Cardiac muscle cell (in vitro differentiated cells and primary cell): ENCODE measurements around the gene ACTL8. TPM values are rescaled to one million over a fixed set of nuclear protein-coding genes. Genes with fewer than 3 reads are reported as not detected.

Source experiments
- DNase-seq, 2 donors: peaks; one replicate each; pipeline versions ENCODE4 v3.0.0 to v3.0.0-alpha.2; 2010 to 2017; ENCODE audit warnings: low read depth in 1 of 2, low spot score in 1 of 2
- H3K27ac ChIP-seq: fragments of 200-600 bp; sonication (generic); 2 replicates; pipeline ENCODE4 v1.5.1; 2016
- H3K27me3 ChIP-seq: fragments of 200-600 bp; sonication (generic); 2 replicates; pipeline ENCODE4 v1.6.0; 2016; ENCODE audit warnings: control low read depth
- H3K36me3 ChIP-seq: fragments of 200-600 bp; sonication (generic); 2 replicates; pipeline ENCODE4 v1.5.1; 2016; ENCODE audit warnings: control low read depth
- H3K4me1 ChIP-seq: fragments of 200-600 bp; sonication (generic); 2 replicates; pipeline ENCODE4 v1.8.1; 2017; ENCODE audit warnings: low read depth, mild to moderate bottlenecking, mixed run types
- H3K4me3 ChIP-seq: fragments of 200-600 bp; sonication (generic); 2 replicates; pipeline ENCODE4 v1.5.1; 2016; ENCODE audit warnings: mild to moderate bottlenecking
- H3K9me3 ChIP-seq: fragments of 200-600 bp; sonication (generic); 2 replicates; pipeline ENCODE4 v1.5.1; 2017; ENCODE audit warnings: low read depth, mild to moderate bottlenecking, control low read depth
- CTCF ChIP-seq: IDR thresholded peaks from 2 replicates; pipeline ENCODE4 v1.5.1; 2012; ENCODE audit warnings: low read depth, mild to moderate bottlenecking, low read length
- polyA plus RNA-seq: library from polyadenylated mRNA; unstranded; fragments of >200 nt; fragmentation: Nextera tagmentation; extraction: Ambion mirVana; gene quantifications from 2 replicates; pipeline ENCODE4 v1.2.1, GENCODE V29; 2016
- total RNA-seq: library from RNA; depleted of rRNA; stranded (reverse); fragments of >200 nt; gene quantifications from 2 replicates; pipeline ENCODE4 v1.2.3, GENCODE V29; 2016

The ACTL8 gene
- total and polyA plus RNA-seq, 2 experiments from 2014 or later, result not detected

DNA sequence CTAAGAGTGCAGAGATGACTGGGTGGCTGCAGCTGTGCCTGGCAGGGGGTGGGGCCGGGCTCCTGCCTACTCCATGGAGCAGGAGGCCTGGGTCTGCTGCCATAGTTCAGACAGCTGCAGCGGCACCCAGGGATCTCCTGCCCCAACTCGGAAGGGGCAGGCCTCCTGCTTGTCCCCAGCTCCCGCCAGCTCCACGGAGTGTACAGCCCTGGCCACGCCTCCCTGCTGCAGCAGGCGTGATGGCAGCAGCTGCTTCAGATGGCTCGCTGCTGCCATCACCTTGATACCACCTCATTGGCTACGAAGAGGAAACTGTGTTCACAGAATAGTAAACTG, 35.9 kb downstream of the ACTL8 start:
- no peak for DNase-seq
- Histone ChIP-seq H3K27ac (no peak overlapping the region), H3K4me3 (no peak overlapping the region), H3K36me3 (no peaks in the 10 kb centered on the region), H3K9me3 (no peaks in the 10 kb centered on the region), H3K27me3 (peaks cover 4% of the 10 kb centered on the region), H3K4me1 (no peaks in the 10 kb centered on the region)
- TF ChIP-seq CTCF, result no peak

- Histone ChIP-seq H3K9me3 (no peaks in the 10 kb centered on the region), H3K4me1 (no peaks in the 10 kb centered on the region), H3K27ac (no peak overlapping the region), H3K4me3 (no peak overlapping the region), H3K36me3 (no peaks in the 10 kb centered on the region), H3K27me3 (peaks cover 4% of the 10 kb centered on the region)
- no peak for DNase-seq
- TF ChIP-seq CTCF, result no peak
Observed at GRCh38 chr1:17791480-17791879, 36.3 kb downstream of the ACTL8 start.

GRCh38 chr1:17792421-17792820, 37.3 kb downstream of the ACTL8 start:
- Histone ChIP-seq H3K9me3 (no peaks in the 10 kb centered on the region), H3K4me1 (no peaks in the 10 kb centered on the region), H3K27ac (no peak overlapping the region), H3K36me3 (no peaks in the 10 kb centered on the region), H3K4me3 (no peak overlapping the region), H3K27me3 (peaks cover 7% of the 10 kb centered on the region)
- TF ChIP-seq CTCF, result no peak
- DNase-seq, result no peak

DNA sequence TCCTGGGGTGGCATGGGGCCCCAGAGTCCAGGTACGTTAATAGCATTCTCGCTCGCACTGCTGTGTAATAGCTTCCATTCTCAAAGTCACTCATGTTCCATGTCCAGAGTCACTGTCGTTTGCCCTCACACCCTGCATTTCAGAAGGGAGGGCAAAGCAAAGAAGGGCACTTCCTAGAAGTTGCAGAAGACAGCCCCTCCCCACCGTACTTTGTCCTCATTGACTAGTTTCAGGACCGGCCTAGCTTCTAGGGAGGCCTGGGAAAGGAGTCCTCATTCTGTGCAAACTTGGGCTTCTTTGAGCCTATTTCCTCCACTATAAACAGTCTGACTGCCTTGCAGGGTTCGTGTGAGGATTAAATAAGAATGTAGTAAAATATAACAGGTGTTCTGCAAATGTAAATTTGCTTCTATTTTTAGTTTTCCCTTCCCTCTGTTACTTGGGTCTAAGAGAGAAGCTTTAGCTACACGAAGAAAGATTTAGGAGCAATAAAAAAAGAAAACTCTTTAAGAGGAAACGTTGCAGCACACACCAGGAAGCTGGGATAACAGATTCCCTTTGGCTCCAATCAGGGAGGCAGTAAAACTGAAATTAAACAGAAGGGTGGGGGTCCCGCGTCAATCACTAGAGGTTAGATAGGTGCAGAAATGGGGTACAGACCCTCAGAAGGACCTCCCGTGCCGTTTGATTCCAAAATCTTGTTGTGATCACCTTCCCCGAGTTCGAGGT, 40.1 kb downstream of the ACTL8 start:
- DNase-seq, result no peak
- no peaks in the 10 kb centered on the region for H3K9me3 ChIP-seq
- no peaks in the 10 kb centered on the region for H3K4me1 ChIP-seq
- no peak for TF ChIP-seq CTCF
- H3K27me3 ChIP-seq, result peaks cover 23% of the 10 kb centered on the region
- no peaks in the 10 kb centered on the region for H3K36me3 ChIP-seq
- H3K27ac ChIP-seq, result no peak overlapping the region
- H3K4me3 ChIP-seq, result no peak overlapping the region

- H3K27ac ChIP-seq, result no peak overlapping the region
- H3K27me3 ChIP-seq, result peaks cover 23% of the 10 kb centered on the region
- no peak for TF ChIP-seq CTCF
- H3K4me3 ChIP-seq, result no peak overlapping the region
- no peaks in the 10 kb centered on the region for H3K4me1 ChIP-seq
- DNase-seq, result no peak
- no peaks in the 10 kb centered on the region for H3K36me3 ChIP-seq
- no peaks in the 10 kb centered on the region for H3K9me3 ChIP-seq
Observed at GRCh38 chr1:17795836-17796645, 40.9 kb downstream of the ACTL8 start.
